ENCODE data around the gene FXYD7. TPM values are rescaled to one million over a fixed set of nuclear protein-coding genes. Genes with fewer than 3 reads are reported as not detected.
A peak's percentile ranks its signal among the peaks of the same experiment; 100 is the strongest.

Gene FXYD7
- total and polyA plus RNA-seq, 12 donors: 0.10 to 0.37 (median 0.29) TPM; not detected in 8

DNA sequence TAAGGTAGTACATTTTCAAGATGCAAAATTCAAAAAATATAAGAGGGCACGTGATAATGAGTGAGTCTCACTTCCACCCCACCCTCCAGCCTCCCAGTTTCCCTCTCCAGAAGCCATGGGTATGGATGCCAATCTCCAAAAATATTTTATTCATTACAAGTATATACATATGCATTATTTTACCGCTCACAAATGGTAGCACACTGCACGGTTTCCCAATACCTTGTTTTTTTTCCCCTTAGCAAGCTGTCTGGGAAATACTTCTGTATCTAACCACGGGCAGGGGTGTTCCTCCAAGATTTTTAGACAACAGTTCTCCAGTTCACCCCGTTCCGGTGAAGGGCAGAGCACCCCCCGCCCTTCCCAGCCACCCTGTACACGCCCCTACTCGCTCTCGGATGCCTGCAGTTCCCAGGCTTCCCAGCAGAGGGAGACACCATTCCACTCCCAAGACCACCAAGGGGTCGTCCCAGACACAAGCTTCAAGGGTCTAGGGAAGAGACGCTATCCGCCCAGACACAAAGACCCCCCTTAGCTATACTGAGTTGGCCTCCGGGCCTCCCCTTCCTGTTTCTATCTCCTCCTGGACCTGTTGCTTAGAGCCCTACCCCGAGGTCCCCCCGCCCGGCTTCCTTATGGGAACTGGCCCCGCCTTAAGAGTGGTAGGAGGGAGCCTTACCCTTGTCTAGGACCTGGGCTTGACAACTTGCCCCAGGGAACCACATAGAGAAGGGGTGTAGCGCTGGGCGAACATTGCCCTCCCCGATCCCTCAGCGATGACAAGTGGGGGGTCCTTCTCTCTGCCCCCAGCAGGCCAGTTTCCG lies 28.5 kb upstream of the FXYD7 start:
- H3K27me3 ChIP-seq: peaks cover 0 to 3% (median 0%) of the 10 kb centered on the region in 7 donors
- peaks cover 4 to 21% (median 12%) of the 10 kb centered on the region in 9 donors for H3K4me1 ChIP-seq
- ATAC-seq (peak; percentile 74 to 85 (median 78)), DNase-seq (peak; percentile 63 to 79)
- WGBS, 2 donors: 8 to 9% methylated on average over 23 of the region's 23 CpGs
- H3K9me3 ChIP-seq: no peaks in the 10 kb centered on the region
- H3K36me3 ChIP-seq: no peaks in the 10 kb centered on the region
- intact Hi-C loops (cut with DNase I): loop anchor here in 4 of 10 donors (1.0 to 2.0 kb wide), 3 partner anchors 20 to 23 kb away; partner anchors contain the start of gene LGI4 (in 3 of the 4)
- TF ChIP-seq, protein P1, sequence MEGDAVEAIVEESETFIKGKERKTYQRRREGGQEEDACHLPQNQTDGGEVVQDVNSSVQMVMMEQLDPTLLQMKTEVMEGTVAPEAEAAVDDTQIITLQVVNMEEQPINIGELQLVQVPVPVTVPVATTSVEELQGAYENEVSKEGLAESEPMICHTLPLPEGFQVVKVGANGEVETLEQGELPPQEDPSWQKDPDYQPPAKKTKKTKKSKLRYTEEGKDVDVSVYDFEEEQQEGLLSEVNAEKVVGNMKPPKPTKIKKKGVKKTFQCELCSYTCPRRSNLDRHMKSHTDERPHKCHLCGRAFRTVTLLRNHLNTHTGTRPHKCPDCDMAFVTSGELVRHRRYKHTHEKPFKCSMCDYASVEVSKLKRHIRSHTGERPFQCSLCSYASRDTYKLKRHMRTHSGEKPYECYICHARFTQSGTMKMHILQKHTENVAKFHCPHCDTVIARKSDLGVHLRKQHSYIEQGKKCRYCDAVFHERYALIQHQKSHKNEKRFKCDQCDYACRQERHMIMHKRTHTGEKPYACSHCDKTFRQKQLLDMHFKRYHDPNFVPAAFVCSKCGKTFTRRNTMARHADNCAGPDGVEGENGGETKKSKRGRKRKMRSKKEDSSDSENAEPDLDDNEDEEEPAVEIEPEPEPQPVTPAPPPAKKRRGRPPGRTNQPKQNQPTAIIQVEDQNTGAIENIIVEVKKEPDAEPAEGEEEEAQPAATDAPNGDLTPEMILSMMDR (IDR thresholded peaks at IDR 0.05): peak; percentile 95 to 99 (median 97)
- H3K4me3 ChIP-seq: peak overlapping the region in 9 of 10 donors; percentile 12 to 45 (median 36)
- peak overlapping the region in 2 of 10 donors; percentile 0 to 4 for H3K27ac ChIP-seq

DNA sequence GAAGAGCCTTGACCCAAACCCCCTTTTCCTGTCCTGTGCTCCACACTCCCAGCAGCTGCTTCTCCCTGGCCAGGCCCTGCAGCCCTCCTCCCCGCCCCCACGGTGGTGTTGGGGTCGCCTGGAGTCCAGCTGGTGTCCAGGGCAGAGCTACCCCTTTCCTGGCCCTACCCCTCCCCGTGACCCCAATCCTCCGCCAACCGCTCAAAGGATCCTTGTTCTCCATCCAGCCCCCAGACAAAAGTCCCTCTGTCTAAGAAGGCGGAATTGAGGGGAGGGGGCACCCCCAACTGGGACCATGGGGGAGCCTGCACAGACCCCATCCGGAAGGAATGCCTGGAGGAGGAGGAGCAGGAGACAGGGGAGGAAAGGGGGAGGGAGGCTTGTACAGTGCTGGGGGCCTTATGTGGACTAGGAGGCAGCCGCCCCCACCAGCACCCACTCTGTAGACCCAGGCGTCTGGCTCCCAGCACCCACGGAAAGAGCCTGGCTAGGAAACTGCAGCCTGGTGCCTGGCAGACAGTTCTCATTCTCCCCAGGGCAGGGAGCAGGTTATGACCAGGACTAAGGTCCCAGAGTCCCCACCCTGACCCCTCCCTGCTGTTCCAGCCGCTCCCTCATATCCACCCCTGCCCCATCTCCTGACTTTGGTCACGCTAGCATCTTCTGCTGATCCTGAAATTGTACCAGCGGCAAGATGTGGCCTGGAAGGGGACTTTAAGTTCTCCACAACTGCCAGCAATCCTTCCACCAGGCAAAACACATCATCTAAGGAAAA lies 27.7 kb upstream of the FXYD7 start, which contains the start of gene FXYD3:
Gene FXYD3 (plus strand): TSS at position 647 of the 775 bp plus-strand sequence. CDS start 3,554 bp downstream, outside the sequence.
- Histone ChIP-seq H3K36me3 (no peaks in the 10 kb centered on the region), H3K4me1 (peaks cover 4 to 21% (median 12%) of the 10 kb centered on the region in 9 donors), H3K27ac (peak within 1 kb of the TSS in 3 of 10 donors; percentile 0 to 10 (median 4)), H3K4me3 (peak within 1 kb of the TSS in 9 of 10 donors; percentile 12 to 45 (median 36)), H3K9me3 (no peaks in the 10 kb centered on the region), H3K27me3 (no peaks in the 10 kb centered on the region)
- TF ChIP-seq, protein P1 (IDR thresholded peaks at IDR 0.05): no peak
- DNase-seq (no peak), ATAC-seq (peak; percentile 8 to 49 (median 24))
- WGBS, 2 donors: 59 to 71% methylated on average over 14 of the region's 14 CpGs
- intact Hi-C loops (cut with DNase I): loop anchor here in 2 of 10 donors (2.0 kb wide), 1 partner anchor 19 kb away; the partner anchor contains the start of gene LGI4 (in 2 of the 2)

GRCh38 chr19:35116072-35116801 lies 26.8 kb upstream of the FXYD7 start:
- DNase-seq (no peak), ATAC-seq (no peak)
- TF ChIP-seq, protein P1 (IDR thresholded peaks at IDR 0.05): no peak
- Histone ChIP-seq H3K36me3 (no peaks in the 10 kb centered on the region), H3K27me3 (no peaks in the 10 kb centered on the region), H3K9me3 (no peaks in the 10 kb centered on the region), H3K27ac (peak overlapping the region in 1 of 10 donors; percentile 10), H3K4me3 (no peak overlapping the region), H3K4me1 (peaks cover 4 to 28% (median 12%) of the 10 kb centered on the region in 9 donors)
- intact Hi-C loops (cut with DNase I): no loop called here
- WGBS, 2 donors: 85 to 86% methylated on average over 13 of the region's 13 CpGs
